ENCODE data around the gene ENTREP3. TPM values are rescaled to one million over a fixed set of nuclear protein-coding genes. Genes with fewer than 3 reads are reported as not detected.

ENTREP3 gene
- polyA plus RNA-seq (8.8 to 12.6 TPM (median 9.2 TPM) in 3 replicates), polyA minus RNA-seq (7.4 to 47.3 TPM (median 8.8 TPM) in 3 replicates)
- polyA plus RNA-seq (2011; ENCODE audit: low read depth): 5.9 TPM
- 13.5 and 25.2 TPM in 2 replicates for polyA plus RNA-seq (2011; cell fraction: cytosol; rRNA removed)
- polyA plus RNA-seq (2011; cell fraction: nucleus; rRNA removed): 22.5 and 30.8 TPM in 2 replicates
- 26.2 and 38.0 TPM in 2 replicates for polyA plus RNA-seq (2012; ENCODE audit: low replicate concordance)
- polyA minus RNA-seq (2011; cell fraction: cytosol; rRNA and poly(A)+ RNA removed): 32.0 TPM
- polyA minus RNA-seq (2011; cell fraction: nucleus; rRNA and poly(A)+ RNA removed): 13.2 and 13.6 TPM in 2 replicates

GRCh38 chr1:155255243-155256007, at the start of gene ENTREP3:
Gene ENTREP3, minus strand, starts transcription at chr1:155255483. Its CDS starts 606 bp downstream, at chr1:155254877.
- H3K27ac ChIP-seq (ENCODE audit: control insufficient read depth, insufficient read depth, low read length): peak within 1 kb of the TSS; percentile 69
- no peak for DNase-seq (ENCODE audit: low read depth, low spot score)
- H3K4me1 ChIP-seq (ENCODE audit: control insufficient read depth, extremely low read depth, insufficient read depth, low read length): peaks cover 19% of the 10 kb centered on the region
- FAIRE-seq: no peak
- peaks cover 7 to 17% of the 10 kb centered on the region in 2 experiments for H3K36me3 ChIP-seq (ENCODE audit: control insufficient read depth in 2 of 2, extremely low read depth in 1 of 2, insufficient read depth in 2 of 2, low read length in 2 of 2)
- H2AFZ ChIP-seq (ENCODE audit: control insufficient read depth, low read length): peak within 1 kb of the TSS; percentile 93
- peak within 1 kb of the TSS; percentile 77 for H3K9ac ChIP-seq (ENCODE audit: control insufficient read depth, extremely low read depth, insufficient read depth, low read length)
- no peaks in the 10 kb centered on the region for H3K9me1 ChIP-seq (ENCODE audit: control insufficient read depth, extremely low read depth, insufficient read depth, low read length)
- H4K20me1 ChIP-seq (ENCODE audit: control insufficient read depth, extremely low read depth, insufficient read depth, low read length): no peaks in the 10 kb centered on the region
- dilution Hi-C loops (cut with MboI; ENCODE audit: extremely low pct_ligation_motif_present, low sequenced_read_pairs): no loop called here
- peak within 1 kb of the TSS; percentile 94 for H3K4me2 ChIP-seq (ENCODE audit: control insufficient read depth, extremely low read depth, insufficient read depth, low read depth, low read length)
- no peaks in the 10 kb centered on the region for H3K9me3 ChIP-seq (ENCODE audit: control insufficient read depth, low read depth, low read length)
- peaks cover 16% of the 10 kb centered on the region for H3K79me2 ChIP-seq (ENCODE audit: control insufficient read depth, insufficient read depth, low read length)
- peak within 1 kb of the TSS; percentile 77 to 83 (median 81) for H3K4me3 ChIP-seq (ENCODE audit: control insufficient read depth in 2 of 3, extremely low read depth in 1 of 3, insufficient read depth in 2 of 3, low read depth in 1 of 3, low read length in 3 of 3)
- TF ChIP-seq CTCF (optimal IDR thresholded peaks at IDR 0.05 in 1 of 3, IDR thresholded peaks at IDR 0.05 in 1 of 3, conservative IDR thresholded peaks at IDR 0.05 in 1 of 3; ENCODE audit: extremely low read depth in 1 of 3, insufficient read depth in 2 of 3, low read length in 3 of 3): no peak
- no peak for TF ChIP-seq EZH2 (IDR thresholded peaks at IDR 0.05; ENCODE audit: low read length)
- no peaks in the 10 kb centered on the region for H3K27me3 ChIP-seq (ENCODE audit: control insufficient read depth, extremely low read depth, insufficient read depth, low read length)

- TF ChIP-seq EZH2 (IDR thresholded peaks at IDR 0.05; ENCODE audit: low read length): no peak
- no peak for TF ChIP-seq CTCF (optimal IDR thresholded peaks at IDR 0.05 in 1 of 3, IDR thresholded peaks at IDR 0.05 in 1 of 3, conservative IDR thresholded peaks at IDR 0.05 in 1 of 3; ENCODE audit: extremely low read depth in 1 of 3, insufficient read depth in 2 of 3, low read length in 3 of 3)
- Histone ChIP-seq H3K36me3 (ENCODE audit: control insufficient read depth in 2 of 2, extremely low read depth in 1 of 2, insufficient read depth in 2 of 2, low read length in 2 of 2) (no peaks in the 10 kb centered on the region), H3K9me3 (ENCODE audit: control insufficient read depth, low read depth, low read length) (no peaks in the 10 kb centered on the region), H3K9me1 (ENCODE audit: control insufficient read depth, extremely low read depth, insufficient read depth, low read length) (no peaks in the 10 kb centered on the region), H2AFZ (ENCODE audit: control insufficient read depth, low read length) (no peak overlapping the region), H3K9ac (ENCODE audit: control insufficient read depth, extremely low read depth, insufficient read depth, low read length) (no peak overlapping the region), H3K79me2 (ENCODE audit: control insufficient read depth, insufficient read depth, low read length) (peaks cover 11% of the 10 kb centered on the region), H3K27me3 (ENCODE audit: control insufficient read depth, extremely low read depth, insufficient read depth, low read length) (no peaks in the 10 kb centered on the region), H3K4me3 (ENCODE audit: control insufficient read depth in 2 of 3, extremely low read depth in 1 of 3, insufficient read depth in 2 of 3, low read depth in 1 of 3, low read length in 3 of 3) (no peak overlapping the region), H4K20me1 (ENCODE audit: control insufficient read depth, extremely low read depth, insufficient read depth, low read length) (no peaks in the 10 kb centered on the region), H3K4me1 (ENCODE audit: control insufficient read depth, extremely low read depth, insufficient read depth, low read length) (peaks cover 11% of the 10 kb centered on the region), H3K4me2 (ENCODE audit: control insufficient read depth, extremely low read depth, insufficient read depth, low read depth, low read length) (no peak overlapping the region), H3K27ac (ENCODE audit: control insufficient read depth, insufficient read depth, low read length) (no peak overlapping the region)
- FAIRE-seq (no peak), DNase-seq (ENCODE audit: low read depth, low spot score) (no peak)
- dilution Hi-C loops (cut with MboI; ENCODE audit: extremely low pct_ligation_motif_present, low sequenced_read_pairs): no loop called here
Observed at GRCh38 chr1:155304558-155305063, 49.3 kb upstream of the ENTREP3 start.
